ENCODE results near the gene RMI1.

The RMI1 gene

DNA sequence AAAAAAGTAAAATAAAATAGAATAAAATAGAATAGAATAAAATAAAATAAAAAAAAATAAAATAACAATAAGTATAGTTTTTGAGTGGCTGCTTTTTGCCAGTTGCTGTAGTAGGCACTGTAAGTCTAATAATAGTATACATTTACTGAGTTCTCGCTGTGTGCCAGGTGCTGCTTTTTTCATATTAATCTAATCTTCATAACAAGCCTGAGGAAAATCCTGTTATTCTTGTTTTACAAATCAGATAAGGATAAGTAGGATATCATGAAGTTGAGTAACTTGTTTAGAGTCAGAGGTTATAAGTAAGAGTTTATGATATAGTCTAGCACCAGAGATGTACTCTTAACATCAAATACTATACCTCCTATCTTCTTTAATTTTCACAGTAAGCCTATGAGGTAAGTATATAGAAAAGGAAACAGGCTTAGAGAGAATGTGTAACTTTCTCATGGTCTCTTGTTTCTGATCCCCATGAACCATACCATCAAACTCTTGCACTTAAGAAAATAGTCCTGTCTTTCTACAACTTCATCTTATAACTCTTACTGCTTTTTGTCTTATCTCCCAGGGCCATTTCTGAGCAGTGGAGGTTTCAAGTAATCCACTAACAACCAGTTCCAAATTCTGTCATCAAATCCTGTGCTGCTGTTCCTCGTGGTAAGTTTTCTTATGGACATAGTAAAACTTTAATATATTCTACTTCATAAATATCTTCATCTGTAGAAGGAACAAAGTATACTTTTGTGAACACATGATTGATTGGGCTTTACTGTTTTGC lies 18.7 kb downstream of the RMI1 start:
- DNase-seq = no peak
- Histone ChIP-seq H3K9me3 (ENCODE audit: control extremely low read depth in 1 of 5, control insufficient read depth in 4 of 5, insufficient read depth in 2 of 5, low read depth in 1 of 5, low read length in 4 of 5) (no peaks in the 10 kb centered on the region), H3K36me3 (ENCODE audit: control insufficient read depth in 4 of 4, insufficient read depth in 4 of 4, low read length in 3 of 4) (peaks cover 6 to 17% (median 10%) of the 10 kb centered on the region in 4 experiments), H3K4me1 (ENCODE audit: control extremely low read depth in 1 of 4, control insufficient read depth in 4 of 4, insufficient read depth in 4 of 4, low read length in 3 of 4) (peaks cover 0 to 11% (median 6%) of the 10 kb centered on the region in 4 experiments), H3K27ac (ENCODE audit: insufficient read depth in 1 of 2, low read depth in 1 of 2, low read length in 2 of 2, poor library complexity in 1 of 2, severe bottlenecking in 2 of 2) (no peak overlapping the region), H3K4me3 (ENCODE audit: control insufficient read depth in 1 of 7, extremely low read depth in 1 of 7, insufficient read depth in 4 of 7, low read depth in 2 of 7, low read length in 6 of 7) (no peak overlapping the region), H3K27me3 (replicated peaks in 2 of 5; ENCODE audit: control insufficient read depth in 4 of 5, insufficient read depth in 5 of 5, low read length in 4 of 5) (no peaks in the 10 kb centered on the region)
- POLR2A ChIA-PET = no interaction called here
- CTCF ChIA-PET = no interaction called here
- WGBS (ENCODE audit: insufficient coverage) = no CpG with 5 or more reads among the region's 2 CpGs

DNA sequence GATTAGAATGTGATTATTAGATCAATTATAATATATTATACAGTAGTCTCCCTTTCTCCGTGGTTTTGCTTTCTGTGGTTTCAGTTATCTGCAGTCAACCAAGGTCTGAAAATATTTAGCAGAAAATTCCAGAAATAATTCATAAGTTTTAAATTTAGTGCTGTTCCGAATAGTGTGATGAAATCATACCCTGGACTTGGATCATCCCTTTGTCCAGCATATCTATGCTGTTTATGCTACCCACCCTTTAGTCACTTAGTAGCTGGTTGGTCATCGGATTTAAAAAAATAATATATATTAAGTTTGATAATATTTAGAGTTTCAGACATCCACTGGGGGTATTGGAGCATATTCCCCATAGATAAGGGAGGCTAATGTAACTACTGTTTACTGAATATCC lies 19.6 kb downstream of the RMI1 start:
- POLR2A ChIA-PET = no interaction called here

DNA sequence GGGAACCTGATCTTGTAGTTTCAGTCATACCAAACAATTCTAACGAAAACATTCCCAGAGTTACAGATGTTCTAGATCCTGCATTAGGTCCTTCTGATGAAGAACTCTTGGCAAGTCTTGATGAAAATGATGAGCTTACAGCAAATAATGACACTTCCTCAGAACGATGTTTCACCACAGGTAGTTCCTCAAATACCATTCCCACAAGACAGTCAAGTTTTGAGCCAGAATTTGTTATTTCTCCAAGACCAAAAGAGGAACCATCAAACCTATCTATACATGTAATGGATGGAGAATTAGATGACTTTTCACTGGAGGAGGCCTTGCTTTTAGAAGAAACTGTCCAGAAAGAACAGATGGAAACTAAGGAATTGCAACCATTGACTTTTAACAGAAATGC lies 21.0 kb downstream of the RMI1 start:
- Histone ChIP-seq H3K4me1 (ENCODE audit: control extremely low read depth in 1 of 4, control insufficient read depth in 4 of 4, insufficient read depth in 4 of 4, low read length in 3 of 4) (peaks cover 0 to 11% (median 6%) of the 10 kb centered on the region in 4 experiments), H3K36me3 (ENCODE audit: control insufficient read depth in 4 of 4, insufficient read depth in 4 of 4, low read length in 3 of 4) (peaks cover 8 to 23% (median 12%) of the 10 kb centered on the region in 4 experiments), H3K4me3 (ENCODE audit: control insufficient read depth in 1 of 7, extremely low read depth in 1 of 7, insufficient read depth in 4 of 7, low read depth in 2 of 7, low read length in 6 of 7) (no peak overlapping the region), H3K9me3 (ENCODE audit: control extremely low read depth in 1 of 5, control insufficient read depth in 4 of 5, insufficient read depth in 2 of 5, low read depth in 1 of 5, low read length in 4 of 5) (no peaks in the 10 kb centered on the region), H3K27me3 (replicated peaks in 2 of 5; ENCODE audit: control insufficient read depth in 4 of 5, insufficient read depth in 5 of 5, low read length in 4 of 5) (no peaks in the 10 kb centered on the region), H3K27ac (ENCODE audit: insufficient read depth in 1 of 2, low read depth in 1 of 2, low read length in 2 of 2, poor library complexity in 1 of 2, severe bottlenecking in 2 of 2) (no peak overlapping the region)
- peak; percentile 16 to 52 (median 40) for DNase-seq
- ChIA-PET POLR2A (no interaction called here), CTCF (interaction anchor here (1.4 kb wide), 1 partner anchor 20 kb away, joined by 3 read pairs; no protein-coding TSS in a partner anchor)
- WGBS (ENCODE audit: insufficient coverage) = 100% methylated on average over 1 of the region's 2 CpGs

More for the DNA sequence above, 19.6 kb downstream of the RMI1 start:
- Histone ChIP-seq H3K4me1 (ENCODE audit: control extremely low read depth in 1 of 4, control insufficient read depth in 4 of 4, insufficient read depth in 4 of 4, low read length in 3 of 4) (peaks cover 0 to 11% (median 6%) of the 10 kb centered on the region in 4 experiments), H3K9me3 (ENCODE audit: control extremely low read depth in 1 of 5, control insufficient read depth in 4 of 5, insufficient read depth in 2 of 5, low read depth in 1 of 5, low read length in 4 of 5) (no peaks in the 10 kb centered on the region), H3K36me3 (ENCODE audit: control insufficient read depth in 4 of 4, insufficient read depth in 4 of 4, low read length in 3 of 4) (peaks cover 6 to 25% (median 9%) of the 10 kb centered on the region in 4 experiments), H3K4me3 (ENCODE audit: control insufficient read depth in 1 of 7, extremely low read depth in 1 of 7, insufficient read depth in 4 of 7, low read depth in 2 of 7, low read length in 6 of 7) (no peak overlapping the region), H3K27me3 (replicated peaks in 2 of 5; ENCODE audit: control insufficient read depth in 4 of 5, insufficient read depth in 5 of 5, low read length in 4 of 5) (no peaks in the 10 kb centered on the region), H3K27ac (ENCODE audit: insufficient read depth in 1 of 2, low read depth in 1 of 2, low read length in 2 of 2, poor library complexity in 1 of 2, severe bottlenecking in 2 of 2) (no peak overlapping the region)
- no CpG with 5 or more reads among the region's 3 CpGs for WGBS (ENCODE audit: insufficient coverage)
- CTCF ChIA-PET = interaction anchor here (1.1 to 1.4 kb wide), 2 partner anchors 21 to 22 kb away, joined by 3 read pairs; no protein-coding TSS in a partner anchor
- no peak for DNase-seq

DNA sequence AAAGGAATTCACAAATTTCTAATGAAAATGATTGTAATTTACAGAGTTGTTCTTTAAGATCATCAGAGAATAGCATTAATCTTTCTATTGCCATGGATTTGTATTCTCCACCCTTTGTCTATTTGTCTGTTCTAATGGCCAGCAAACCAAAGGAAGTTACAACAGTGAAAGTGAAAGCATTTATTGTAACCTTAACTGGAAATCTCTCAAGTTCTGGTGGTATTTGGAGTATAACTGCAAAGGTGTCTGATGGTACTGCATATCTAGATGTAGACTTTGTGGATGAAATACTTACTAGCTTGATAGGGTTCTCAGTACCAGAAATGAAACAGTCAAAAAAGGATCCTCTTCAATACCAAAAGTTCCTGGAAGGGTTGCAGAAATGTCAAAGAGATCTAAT lies 21.7 kb downstream of the RMI1 start:
- DNase-seq = peak; percentile 17 to 79 (median 69)
- Histone ChIP-seq H3K4me1 (ENCODE audit: control extremely low read depth in 1 of 4, control insufficient read depth in 4 of 4, insufficient read depth in 4 of 4, low read length in 3 of 4) (peaks cover 0 to 11% (median 6%) of the 10 kb centered on the region in 4 experiments), H3K36me3 (ENCODE audit: control insufficient read depth in 4 of 4, insufficient read depth in 4 of 4, low read length in 3 of 4) (peaks cover 8 to 23% (median 13%) of the 10 kb centered on the region in 4 experiments), H3K9me3 (ENCODE audit: control extremely low read depth in 1 of 5, control insufficient read depth in 4 of 5, insufficient read depth in 2 of 5, low read depth in 1 of 5, low read length in 4 of 5) (peaks cover 0 to 4% (median 0%) of the 10 kb centered on the region in 5 experiments), H3K27me3 (replicated peaks in 2 of 5; ENCODE audit: control insufficient read depth in 4 of 5, insufficient read depth in 5 of 5, low read length in 4 of 5) (no peaks in the 10 kb centered on the region), H3K27ac (ENCODE audit: insufficient read depth in 1 of 2, low read depth in 1 of 2, low read length in 2 of 2, poor library complexity in 1 of 2, severe bottlenecking in 2 of 2) (peak overlapping the region in 1 of 2 experiments; percentile 30), H3K4me3 (ENCODE audit: control insufficient read depth in 1 of 7, extremely low read depth in 1 of 7, insufficient read depth in 4 of 7, low read depth in 2 of 7, low read length in 6 of 7) (peak overlapping the region in 2 of 7 experiments; percentile 2 to 55)
- POLR2A ChIA-PET = interaction anchor here (0.9 kb wide), 1 partner anchor 22 kb away, joined by 3 read pairs; the partner anchor contains the start of gene RMI1
- CTCF ChIA-PET = interaction anchor here (1.1 kb wide), 1 partner anchor 68 kb away, joined by 3 read pairs; no protein-coding TSS in a partner anchor

DNA sequence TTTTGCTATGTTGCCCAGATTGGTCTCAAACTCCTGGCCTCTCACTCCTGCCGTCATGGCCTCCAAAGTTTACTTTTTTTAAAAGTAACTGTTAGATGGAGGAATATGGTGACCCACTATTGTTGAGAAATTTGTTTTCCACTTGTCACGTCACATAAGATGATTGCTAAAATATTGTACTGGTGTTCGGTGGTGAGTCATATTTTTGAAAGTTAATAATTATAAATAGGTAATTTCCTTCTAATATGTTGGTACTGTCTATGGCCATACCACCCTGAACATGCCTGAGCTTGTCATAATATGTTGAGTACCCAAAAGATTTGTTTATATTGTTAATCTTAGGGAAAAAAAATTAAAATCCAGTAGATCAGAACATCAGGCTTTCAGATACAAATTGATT lies 22.6 kb downstream of the RMI1 start:
- Histone ChIP-seq H3K27me3 (replicated peaks in 2 of 5; ENCODE audit: control insufficient read depth in 4 of 5, insufficient read depth in 5 of 5, low read length in 4 of 5) (no peaks in the 10 kb centered on the region), H3K4me1 (ENCODE audit: control extremely low read depth in 1 of 4, control insufficient read depth in 4 of 4, insufficient read depth in 4 of 4, low read length in 3 of 4) (peaks cover 0 to 11% (median 6%) of the 10 kb centered on the region in 4 experiments), H3K36me3 (ENCODE audit: control insufficient read depth in 4 of 4, insufficient read depth in 4 of 4, low read length in 3 of 4) (peaks cover 6 to 23% (median 12%) of the 10 kb centered on the region in 4 experiments), H3K4me3 (ENCODE audit: control insufficient read depth in 1 of 7, extremely low read depth in 1 of 7, insufficient read depth in 4 of 7, low read depth in 2 of 7, low read length in 6 of 7) (no peak overlapping the region), H3K27ac (ENCODE audit: insufficient read depth in 1 of 2, low read depth in 1 of 2, low read length in 2 of 2, poor library complexity in 1 of 2, severe bottlenecking in 2 of 2) (no peak overlapping the region), H3K9me3 (ENCODE audit: control extremely low read depth in 1 of 5, control insufficient read depth in 4 of 5, insufficient read depth in 2 of 5, low read depth in 1 of 5, low read length in 4 of 5) (peaks cover 0 to 4% (median 0%) of the 10 kb centered on the region in 5 experiments)
- ChIA-PET CTCF (interaction anchor here (0.6 to 1.1 kb wide), 2 partner anchors 15 to 68 kb away, joined by 3 read pairs; no protein-coding TSS in a partner anchor), POLR2A (interaction anchor here (0.9 kb wide), 1 partner anchor 22 kb away, joined by 3 read pairs; the partner anchor contains the start of gene RMI1)
- no peak for DNase-seq
- WGBS (ENCODE audit: insufficient coverage) = 100% methylated on average over 1 of the region's 3 CpGs

DNA sequence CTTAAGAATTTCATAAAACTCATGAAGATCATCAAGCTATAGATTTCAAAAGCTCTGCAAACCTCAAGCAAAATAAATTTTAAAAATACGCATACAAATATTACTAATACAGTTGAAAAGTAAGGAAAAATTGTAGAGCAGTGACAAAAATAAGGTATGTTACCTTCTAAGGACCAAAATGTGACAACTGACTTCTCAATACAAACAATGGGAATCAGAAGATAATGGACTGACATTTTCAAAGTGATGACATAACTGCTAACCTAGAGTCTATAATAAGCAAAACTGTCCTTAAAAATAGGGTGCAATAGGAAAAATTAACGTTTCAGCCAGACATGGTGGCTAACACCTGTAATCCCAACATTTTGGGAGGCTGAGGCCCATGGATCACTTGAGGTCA lies 27.1 kb downstream of the RMI1 start:
- ChIA-PET POLR2A (no interaction called here), CTCF (no interaction called here)
- Histone ChIP-seq H3K36me3 (ENCODE audit: control insufficient read depth in 4 of 4, insufficient read depth in 4 of 4, low read length in 3 of 4) (peaks cover 4 to 12% (median 6%) of the 10 kb centered on the region in 4 experiments), H3K4me3 (ENCODE audit: control insufficient read depth in 1 of 7, extremely low read depth in 1 of 7, insufficient read depth in 4 of 7, low read depth in 2 of 7, low read length in 6 of 7) (no peak overlapping the region), H3K4me1 (ENCODE audit: control extremely low read depth in 1 of 4, control insufficient read depth in 4 of 4, insufficient read depth in 4 of 4, low read length in 3 of 4) (no peaks in the 10 kb centered on the region), H3K27me3 (replicated peaks in 2 of 5; ENCODE audit: control insufficient read depth in 4 of 5, insufficient read depth in 5 of 5, low read length in 4 of 5) (no peaks in the 10 kb centered on the region), H3K27ac (ENCODE audit: insufficient read depth in 1 of 2, low read depth in 1 of 2, low read length in 2 of 2, poor library complexity in 1 of 2, severe bottlenecking in 2 of 2) (no peak overlapping the region), H3K9me3 (ENCODE audit: control extremely low read depth in 1 of 5, control insufficient read depth in 4 of 5, insufficient read depth in 2 of 5, low read depth in 1 of 5, low read length in 4 of 5) (peaks cover 0 to 4% (median 0%) of the 10 kb centered on the region in 5 experiments)
- 100% methylated on average over 1 of the region's 2 CpGs for WGBS (ENCODE audit: insufficient coverage)
- DNase-seq = no peak

DNA sequence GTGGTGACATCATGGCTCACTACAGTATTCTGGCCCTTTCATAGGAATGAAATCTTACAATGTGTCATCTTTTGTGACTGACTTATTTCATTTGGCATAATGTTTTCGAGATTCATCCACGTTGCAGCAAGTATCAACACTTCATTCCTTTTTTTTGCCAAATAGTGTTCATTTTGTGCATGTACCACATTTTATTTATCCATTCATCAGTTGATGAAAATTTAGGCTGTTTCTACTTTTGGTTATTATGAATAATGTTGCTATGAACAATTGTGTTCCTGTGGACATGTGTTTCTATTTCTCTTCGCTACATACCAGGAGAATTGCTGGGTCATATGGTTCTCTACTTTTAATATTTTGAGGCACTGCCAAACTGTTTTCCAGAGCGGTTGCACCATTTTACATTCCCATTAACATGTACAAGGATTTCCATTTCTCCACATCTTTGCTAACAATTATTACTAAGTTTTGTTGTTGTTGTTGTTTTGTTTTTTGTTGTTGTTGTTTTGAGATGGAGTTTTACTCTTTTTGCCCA lies 43.5 kb downstream of the RMI1 start:
- Histone ChIP-seq H3K36me3 (ENCODE audit: control insufficient read depth in 4 of 4, insufficient read depth in 4 of 4, low read length in 3 of 4) (no peaks in the 10 kb centered on the region), H3K4me3 (ENCODE audit: control insufficient read depth in 1 of 7, extremely low read depth in 1 of 7, insufficient read depth in 4 of 7, low read depth in 2 of 7, low read length in 6 of 7) (no peak overlapping the region), H3K27me3 (replicated peaks in 2 of 5; ENCODE audit: control insufficient read depth in 4 of 5, insufficient read depth in 5 of 5, low read length in 4 of 5) (no peaks in the 10 kb centered on the region), H3K9me3 (ENCODE audit: control extremely low read depth in 1 of 5, control insufficient read depth in 4 of 5, insufficient read depth in 2 of 5, low read depth in 1 of 5, low read length in 4 of 5) (no peaks in the 10 kb centered on the region), H3K4me1 (ENCODE audit: control extremely low read depth in 1 of 4, control insufficient read depth in 4 of 4, insufficient read depth in 4 of 4, low read length in 3 of 4) (no peaks in the 10 kb centered on the region), H3K27ac (ENCODE audit: insufficient read depth in 1 of 2, low read depth in 1 of 2, low read length in 2 of 2, poor library complexity in 1 of 2, severe bottlenecking in 2 of 2) (no peak overlapping the region)
- DNase-seq = no peak
- ChIA-PET CTCF (no interaction called here), POLR2A (no interaction called here)
- no CpG with 5 or more reads among the region's 4 CpGs for WGBS (ENCODE audit: insufficient coverage)
